GM18517 (cell line): Measurements from ENCODE around the gene ATP1A3.

Experiments
- ATAC-seq: cut with Tn5 transposase; IDR thresholded peaks from one replicate; pipeline ENCODE4 v1.9.1; 2021; ENCODE audit warnings: mild to moderate bottlenecking, moderate library complexity; ENCODE audit not compliant: unreplicated experiment

The ATP1A3 gene

GRCh38 chr19:41930926-41931592 is 63.0 kb downstream of the ATP1A3 start:
- no peak for ATAC-seq

GRCh38 chr19:41930322-41930722 is 63.7 kb downstream of the ATP1A3 start:
- ATAC-seq: no peak

GRCh38 chr19:41929536-41930071 is 64.4 kb downstream of the ATP1A3 start:
- no peak for ATAC-seq

- no peak for ATAC-seq
Measured at GRCh38 chr19:41928754-41929535, 65.1 kb downstream of the ATP1A3 start.

GRCh38 chr19:41928221-41928683 is 65.8 kb downstream of the ATP1A3 start, which contains the start of gene ERFL:
ERFL (minus strand) TSS chr19:41928449; CDS start chr19:41912919, 15,530 bp downstream.
- ATAC-seq: no peak

DNA sequence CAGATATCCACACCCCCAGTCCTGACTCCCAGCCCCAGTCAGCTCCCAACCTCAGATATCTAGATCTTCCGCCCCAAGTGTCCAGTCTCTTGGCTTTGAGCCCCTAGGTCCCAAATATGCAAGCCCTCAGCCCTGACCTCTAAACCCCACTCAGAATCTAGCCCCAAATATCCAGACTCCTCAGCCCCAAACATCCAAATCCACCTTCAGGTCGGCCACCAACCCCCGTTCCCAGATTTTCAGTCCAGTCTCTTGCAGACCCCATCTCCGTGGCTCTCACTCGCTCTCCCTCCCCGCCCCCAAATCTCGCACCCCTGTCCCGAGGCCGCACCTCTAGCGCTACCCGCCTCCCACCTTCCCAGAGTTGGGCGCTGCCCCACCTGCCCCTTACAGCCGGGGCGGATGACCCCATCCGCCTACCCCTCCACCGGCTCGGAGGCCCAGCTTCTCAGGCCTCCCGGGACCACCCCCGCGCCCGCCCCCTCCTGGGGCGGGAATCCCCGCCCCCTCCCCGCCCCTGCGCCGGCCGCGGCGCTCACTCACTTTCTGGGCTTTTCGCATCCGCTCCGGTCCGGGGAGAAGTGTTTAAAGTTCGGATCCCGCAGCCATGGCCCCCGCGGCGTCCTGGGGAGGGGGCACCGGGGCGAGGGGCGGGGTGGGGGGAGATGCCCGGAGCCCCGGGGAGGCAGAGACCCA is 66.4 kb downstream of the ATP1A3 start:
- no peak for ATAC-seq

- no peak for ATAC-seq
Measured at GRCh38 chr19:41926763-41927496, 67.1 kb downstream of the ATP1A3 start.

- ATAC-seq: no peak
Measured at GRCh38 chr19:41926028-41926762, 67.8 kb downstream of the ATP1A3 start.

DNA sequence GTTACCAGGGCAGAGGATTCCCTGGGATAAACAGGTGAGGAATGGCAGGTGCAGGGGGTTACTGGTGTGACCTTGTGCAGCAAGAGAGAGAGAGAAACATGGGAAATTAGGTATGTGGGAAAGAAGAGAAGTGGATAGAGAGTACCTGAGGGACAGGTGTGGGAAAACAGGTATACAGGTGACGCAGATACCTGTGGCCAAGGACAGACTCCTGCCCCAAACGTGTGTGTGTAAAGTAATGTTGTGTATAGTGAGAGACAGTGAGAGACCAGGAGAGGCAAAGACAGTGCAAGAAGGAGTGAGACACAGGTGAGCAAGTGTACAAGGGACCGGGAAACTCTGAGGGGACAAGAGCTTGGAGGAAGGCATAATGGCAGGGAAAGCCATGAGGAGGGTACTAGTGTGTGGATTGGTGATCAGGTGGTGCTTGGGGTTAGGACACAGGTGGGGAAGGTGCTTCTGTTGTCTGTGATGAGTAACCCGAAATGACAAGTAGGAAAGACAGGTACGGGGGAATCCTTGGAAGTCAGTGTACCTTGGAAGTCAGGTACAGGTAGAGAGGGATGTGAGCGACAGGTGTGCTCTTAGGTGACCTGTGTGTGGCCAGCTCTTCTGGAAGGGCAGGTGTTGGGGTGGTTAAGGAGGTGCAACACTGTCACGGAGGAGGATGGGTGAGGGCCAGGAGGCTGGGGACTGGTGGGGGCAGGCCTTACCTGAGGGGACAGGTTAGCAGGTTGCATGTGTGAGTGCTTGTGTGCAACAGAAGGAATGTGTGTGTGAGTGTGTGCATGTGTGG is 68.6 kb downstream of the ATP1A3 start:
- no peak for ATAC-seq

DNA sequence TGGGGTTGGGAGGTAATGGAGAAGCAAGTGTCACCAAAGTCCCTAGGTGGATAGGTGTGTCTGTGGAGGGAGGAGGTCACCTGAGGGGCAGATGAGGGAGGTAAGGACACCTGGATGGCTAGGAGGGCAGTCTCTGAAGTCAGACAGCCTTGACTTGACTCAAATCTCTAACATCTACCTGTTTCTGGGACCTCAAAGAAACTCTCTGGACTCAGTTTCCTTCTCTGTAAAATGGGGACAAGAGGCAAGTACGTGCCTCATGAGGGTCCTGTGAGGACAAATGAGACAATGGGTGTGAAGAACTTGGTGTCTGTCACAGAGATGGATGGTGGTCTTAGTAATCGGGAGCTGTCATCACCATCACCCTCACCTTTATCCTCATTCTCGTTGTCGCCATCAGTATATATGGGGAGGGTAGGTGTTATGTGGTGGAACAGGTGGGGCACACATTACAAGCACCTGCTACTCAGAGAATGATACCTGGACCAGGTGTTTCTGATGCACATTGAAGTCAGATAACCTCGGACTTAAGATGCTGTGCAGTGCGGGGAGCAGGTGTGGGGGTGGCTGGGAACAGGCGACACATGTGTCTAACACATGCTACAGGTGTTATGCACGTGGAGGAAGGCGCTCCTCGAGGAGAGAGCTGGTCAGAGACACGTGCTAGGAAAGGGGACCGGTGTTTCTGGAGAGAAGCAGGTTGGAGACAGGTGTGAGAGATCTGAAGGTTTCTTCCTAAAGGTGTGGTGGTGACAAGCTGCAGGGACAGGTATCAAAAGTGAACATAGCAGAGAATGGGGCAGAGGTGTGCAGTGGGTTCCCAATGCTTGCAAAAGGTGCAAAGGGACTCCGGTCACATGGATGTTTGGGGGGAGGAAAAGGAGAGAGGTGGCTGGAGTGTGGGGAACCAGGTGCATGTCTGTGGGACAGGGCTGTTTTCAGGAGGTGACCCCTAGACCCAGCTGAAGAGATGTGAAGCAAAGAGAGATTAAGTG is 69.6 kb downstream of the ATP1A3 start:
- no peak for ATAC-seq

DNA sequence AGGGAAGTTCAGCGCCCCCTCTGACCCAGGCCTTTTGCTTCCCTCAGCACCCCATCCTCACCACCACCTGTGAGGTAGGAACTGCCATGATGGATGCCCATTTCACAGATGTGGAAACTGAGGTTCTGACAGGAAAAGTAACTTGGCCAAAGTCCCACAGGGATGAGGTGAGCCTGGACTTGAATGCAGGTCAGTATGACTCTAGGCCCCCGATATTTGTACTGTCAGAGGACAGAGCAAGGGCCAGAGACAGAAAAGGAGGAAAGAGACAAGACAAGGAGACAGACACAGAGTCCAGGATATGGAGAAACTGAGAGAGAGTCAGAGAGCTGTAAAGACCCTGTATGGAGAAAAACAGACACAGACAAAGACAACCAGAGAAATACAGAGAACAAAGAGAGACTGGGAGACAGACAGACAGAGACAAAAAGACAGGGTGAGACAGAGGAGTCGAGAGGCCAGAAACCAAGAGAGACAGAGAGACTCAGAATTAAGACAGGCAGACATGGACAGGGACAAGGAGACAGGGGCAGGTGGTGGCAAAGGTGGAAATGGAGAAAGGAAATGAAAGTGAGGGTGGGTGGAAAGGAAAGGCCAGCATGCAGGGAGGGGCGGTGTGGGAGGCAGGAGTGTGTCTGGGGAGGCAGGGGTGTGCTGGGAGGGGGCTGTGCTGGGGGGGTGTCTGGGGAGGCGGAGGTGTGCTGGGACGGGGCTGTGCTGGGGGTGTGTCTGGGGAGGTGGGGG is 70.8 kb downstream of the ATP1A3 start:
- ATAC-seq: no peak

DNA sequence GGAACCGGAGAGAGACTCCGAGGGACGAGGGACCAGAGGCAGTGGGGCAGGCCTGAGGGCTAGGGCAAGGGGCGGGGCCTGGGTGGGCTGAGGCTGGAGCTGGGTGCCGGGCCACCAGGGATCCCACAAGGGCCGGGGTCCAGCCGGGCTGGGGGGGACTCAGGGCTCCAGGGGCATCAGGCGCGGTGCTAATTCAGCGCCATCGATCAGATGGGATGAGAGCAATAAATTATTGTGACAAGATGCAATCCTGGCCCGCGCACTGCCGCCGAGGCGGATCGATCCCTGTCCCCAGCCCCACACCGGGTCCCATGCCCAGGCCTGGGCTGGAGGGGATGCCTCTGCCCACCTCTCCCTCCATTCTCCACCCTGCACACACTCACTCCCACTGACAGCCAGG is 71.4 kb downstream of the ATP1A3 start:
- ATAC-seq: no peak

GRCh38 chr19:41921577-41922576 is 72.2 kb downstream of the ATP1A3 start:
- no peak for ATAC-seq

- ATAC-seq: no peak
Measured at GRCh38 chr19:41920882-41921576, 73.0 kb downstream of the ATP1A3 start.

- no peak for ATAC-seq
Measured at GRCh38 chr19:41919948-41920712, 73.9 kb downstream of the ATP1A3 start.
